EL (cell line): ENCODE results near the gene RCHY1.
"Not testable (repeated sequence)": the region's sequence is repeated elsewhere in the genome, so short reads cannot be mapped to it uniquely, and the experiment has no call there.

Experiments used
- DNase-seq: peaks from one replicate; pipeline ENCODE4 v3.0.0-alpha.2; 2016

Gene RCHY1

DNA sequence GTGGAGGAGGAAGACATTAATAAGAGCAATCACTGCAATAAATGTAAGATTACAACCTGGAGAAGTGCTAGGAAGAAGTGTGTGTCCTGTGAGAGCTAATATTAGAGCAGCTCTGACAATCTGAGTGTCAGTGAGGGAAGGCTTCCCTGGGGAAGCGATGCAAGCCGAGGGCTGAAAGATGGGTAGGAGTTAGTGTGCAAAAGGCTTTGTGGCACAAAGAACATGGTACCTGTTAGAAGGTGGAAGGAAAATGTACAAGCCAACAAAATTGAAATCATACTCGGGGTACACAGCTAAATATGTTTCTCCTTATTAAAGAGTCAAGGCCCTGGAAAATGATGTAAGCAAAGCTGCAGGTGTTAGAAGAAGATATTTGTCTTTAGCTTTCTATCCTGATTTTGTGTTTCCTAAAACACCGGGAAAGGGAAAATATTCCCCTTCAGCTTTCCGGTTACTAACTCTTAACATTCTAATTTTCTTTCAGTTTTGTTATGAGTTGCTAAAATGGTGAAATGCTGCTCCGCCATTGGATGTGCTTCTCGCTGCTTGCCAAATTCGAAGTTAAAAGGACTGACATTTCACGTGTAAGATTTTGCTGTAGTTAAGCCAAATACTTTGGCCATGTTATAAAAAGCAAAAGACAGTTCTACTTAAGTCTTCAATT, 878 bp upstream of the RCHY1 start:
- DNase-seq, result no peak

DNA sequence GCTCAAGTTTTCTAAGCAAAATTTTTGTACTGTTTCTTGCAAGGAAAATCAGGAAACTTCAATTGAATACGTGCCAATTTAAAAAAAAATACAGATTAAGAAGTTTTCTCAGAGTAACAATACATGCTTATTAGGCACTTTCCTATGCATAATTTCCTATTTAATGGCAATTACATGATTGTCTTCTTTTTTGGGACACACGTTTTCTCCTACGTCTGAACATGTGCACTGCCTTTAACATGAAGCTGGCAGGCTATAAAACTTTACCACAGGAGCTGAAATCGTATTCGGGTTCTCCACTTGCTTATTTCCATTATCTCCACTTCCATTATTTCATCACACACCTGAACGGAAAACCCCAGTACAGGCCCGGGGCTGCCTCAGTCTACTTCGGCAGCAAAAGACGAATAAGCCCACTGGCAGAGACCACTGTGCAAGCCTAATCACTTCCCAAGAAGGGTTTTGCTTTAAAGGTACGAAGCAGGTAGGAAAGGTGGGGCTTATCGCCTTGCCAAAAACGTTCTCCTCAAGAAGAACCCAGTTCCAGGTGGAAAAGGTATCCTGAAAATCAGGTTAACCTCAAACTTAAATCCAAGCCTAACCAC, 575 bp downstream of the RCHY1 start:
- DNase-seq, result peak; percentile 7

DNA sequence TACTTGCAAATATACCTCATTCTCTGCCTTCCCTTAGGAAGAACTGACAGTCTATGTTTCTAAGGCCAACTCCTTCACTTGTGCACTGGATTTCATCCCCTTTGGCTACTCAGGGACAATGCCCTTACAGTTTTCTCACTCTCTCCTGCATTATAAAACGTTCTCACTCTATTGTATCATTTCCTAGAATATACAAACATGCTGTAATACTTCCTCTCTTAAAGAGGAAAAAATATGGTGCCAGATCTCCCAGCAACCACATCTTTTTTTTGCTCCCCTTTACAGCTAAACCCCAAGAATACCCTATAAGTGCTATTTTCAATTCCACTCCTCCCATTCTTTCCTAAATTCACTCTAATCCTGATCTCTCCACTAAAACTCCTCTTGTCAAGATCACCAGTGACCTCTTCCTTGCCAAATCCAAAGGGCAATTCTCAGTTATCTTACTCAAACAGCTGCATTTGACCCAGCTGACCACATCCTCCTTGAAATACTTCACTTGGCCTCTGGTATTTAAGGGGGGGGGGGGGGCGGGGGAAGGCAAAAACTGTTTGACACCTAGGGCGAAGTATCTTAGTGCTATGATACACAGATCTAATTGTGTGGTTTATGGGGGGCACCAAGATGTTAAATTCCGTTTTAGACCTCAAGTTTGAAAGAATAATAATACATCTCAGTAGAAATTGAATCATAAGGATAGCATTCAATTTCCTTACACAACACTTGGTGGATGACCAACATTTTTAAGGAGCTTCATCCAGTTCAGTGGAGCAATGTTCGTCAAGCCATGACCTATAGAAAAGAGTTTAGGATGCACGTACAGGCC, 1.6 kb downstream of the RCHY1 start:
- DNase-seq, result peak; percentile 59

DNA sequence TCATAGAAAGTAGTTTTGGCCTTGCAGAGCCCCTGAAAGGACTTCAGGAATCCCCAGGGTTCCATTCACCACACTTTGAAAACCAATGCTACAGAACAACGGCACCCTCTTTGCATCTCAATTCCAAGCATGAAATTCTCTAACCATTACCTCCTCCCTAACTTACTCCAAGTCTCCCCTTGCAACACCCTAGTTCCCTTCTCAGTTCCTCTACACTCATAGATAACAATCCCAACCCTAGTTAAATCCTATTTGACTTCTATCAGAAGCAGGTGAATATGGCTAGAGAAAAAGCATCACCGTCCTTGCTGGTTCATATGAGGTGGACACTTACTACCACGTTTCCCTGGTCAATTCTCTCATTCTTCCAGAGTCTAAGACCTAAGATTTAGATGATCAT, 2.4 kb downstream of the RCHY1 start:
- DNase-seq, result no peak

DNA sequence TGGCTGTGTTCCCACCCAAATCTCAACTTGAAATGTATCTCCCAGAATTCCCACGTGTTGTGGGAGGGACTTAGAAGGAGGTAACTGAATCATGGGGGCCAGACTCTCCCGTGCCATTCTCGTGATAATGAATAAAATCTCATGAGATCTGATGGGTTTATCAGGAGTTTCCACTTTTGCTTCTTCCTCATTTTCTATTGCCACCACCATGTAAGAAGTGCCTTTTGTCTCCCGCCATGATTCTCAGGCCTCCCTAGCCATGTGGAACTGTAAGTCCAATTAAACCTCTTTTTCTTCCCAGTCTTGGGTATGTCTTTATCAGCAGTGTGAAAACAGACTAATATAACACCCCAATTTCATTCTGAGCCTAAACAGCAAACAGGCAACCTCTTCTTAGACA, 4.6 kb downstream of the RCHY1 start:
- DNase-seq, result not testable (repeated sequence)

DNA sequence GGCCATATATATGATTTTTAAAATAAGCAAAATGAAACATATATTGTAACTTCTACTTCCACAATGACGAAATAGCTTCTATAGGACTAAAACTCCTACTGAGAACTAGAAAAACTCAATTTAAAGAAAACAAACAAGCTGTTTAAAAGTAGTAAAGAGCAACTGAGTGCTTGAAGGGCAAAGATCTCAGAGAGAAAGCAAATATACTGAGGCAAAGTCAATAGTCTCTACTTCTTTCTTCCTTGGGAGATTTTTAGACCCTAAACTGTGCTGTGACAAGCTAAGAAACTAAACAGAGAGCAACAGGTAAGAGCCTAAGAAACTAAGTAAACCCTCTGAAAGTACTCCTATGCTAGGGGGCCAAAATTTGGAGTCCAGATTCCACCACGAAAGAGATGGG, 8.6 kb downstream of the RCHY1 start:
- no peak for DNase-seq

DNA sequence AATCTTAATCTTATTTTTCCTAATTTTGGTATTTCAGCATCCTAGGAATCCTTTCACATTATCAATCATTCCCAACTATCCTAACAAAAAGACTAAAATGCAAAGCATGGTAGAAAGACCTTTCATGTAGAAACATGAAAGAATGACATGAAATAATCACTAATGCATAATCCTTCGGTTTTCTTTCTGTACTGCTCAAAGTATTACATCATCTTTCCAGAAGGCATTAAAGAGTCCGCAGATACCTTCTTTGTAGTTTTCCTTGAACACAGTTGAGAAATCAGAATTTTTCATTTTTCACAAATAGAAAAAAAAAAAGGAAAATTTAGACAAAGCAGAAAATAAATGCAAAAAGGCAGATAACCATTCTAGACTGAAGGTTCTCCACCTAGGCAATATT, 11.5 kb downstream of the RCHY1 start:
- DNase-seq, result no peak

DNA sequence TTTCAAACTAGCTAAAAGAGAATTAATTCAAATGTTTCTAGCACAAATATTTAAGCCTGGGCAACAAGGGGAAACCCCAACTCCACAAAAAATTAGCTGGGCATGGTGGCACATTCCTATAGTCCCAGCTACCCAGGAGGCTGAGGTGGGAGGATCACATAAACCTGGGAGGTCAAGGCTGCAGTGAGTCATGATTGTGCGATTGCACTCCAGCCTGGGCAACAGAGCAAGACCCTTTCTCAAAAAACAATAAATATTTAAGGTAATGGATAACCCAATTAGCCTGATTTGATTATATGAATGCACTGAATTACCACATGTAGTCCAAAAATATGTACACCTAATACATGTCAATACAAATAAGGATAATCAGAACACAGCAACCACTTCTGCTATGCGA, 14.3 kb downstream of the RCHY1 start:
- no peak for DNase-seq

DNA sequence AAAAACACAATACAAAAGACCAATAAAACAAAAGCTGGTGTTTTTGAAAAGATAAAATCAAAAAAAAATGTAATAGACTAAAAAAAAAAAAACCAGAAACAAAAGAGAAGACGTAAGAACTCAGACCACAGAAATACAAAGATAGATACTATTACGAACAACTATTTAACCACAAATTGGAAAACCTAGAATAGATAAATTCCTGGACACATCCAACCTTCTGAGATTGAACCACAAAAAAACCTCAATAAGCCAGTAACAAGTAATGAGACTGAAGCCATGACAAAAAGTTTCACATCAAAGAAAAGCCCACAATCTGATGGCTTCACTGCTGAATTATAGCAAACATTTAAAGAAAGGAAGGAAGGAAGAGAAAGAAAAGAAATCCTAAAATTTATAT, 16.2 kb downstream of the RCHY1 start:
- no peak for DNase-seq

DNA sequence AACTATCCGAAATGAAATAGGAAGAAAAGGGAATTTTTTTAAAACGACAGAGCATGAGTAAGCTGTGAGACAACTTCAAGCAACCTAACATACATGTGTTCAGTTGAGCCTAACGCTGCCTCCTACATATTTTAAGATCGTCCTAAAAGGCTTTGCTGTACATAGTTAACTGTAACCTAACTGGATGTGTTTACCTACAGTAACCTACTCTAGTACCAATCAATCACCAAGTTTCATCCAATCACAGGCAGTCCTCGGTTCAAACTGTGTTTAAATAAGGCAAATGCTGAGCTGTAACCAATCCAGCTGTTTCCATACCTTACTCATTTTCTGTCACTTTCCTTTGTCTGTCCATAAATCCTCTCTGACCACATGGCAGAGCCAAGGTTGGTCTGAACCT, 17.1 kb downstream of the RCHY1 start:
- DNase-seq, result peak; percentile 11

DNA sequence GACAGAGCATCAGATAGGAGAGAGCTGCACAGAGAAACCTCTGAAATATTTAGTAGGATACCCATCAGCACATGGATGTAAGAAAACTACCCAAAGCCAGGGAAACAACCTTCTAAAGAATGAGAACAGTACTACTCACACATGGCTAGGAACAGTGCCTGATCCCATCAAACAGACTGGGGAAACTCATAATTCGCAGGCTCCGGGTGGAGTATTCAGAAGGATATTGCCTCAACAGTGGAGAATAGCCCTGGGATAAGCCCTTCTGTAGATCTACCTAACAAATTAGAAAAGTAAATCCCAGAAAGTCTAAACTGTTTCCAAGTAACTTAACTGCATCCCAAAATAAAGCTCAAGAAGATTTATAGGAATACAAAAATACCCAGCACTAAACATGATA, 17.8 kb downstream of the RCHY1 start:
- no peak for DNase-seq

DNA sequence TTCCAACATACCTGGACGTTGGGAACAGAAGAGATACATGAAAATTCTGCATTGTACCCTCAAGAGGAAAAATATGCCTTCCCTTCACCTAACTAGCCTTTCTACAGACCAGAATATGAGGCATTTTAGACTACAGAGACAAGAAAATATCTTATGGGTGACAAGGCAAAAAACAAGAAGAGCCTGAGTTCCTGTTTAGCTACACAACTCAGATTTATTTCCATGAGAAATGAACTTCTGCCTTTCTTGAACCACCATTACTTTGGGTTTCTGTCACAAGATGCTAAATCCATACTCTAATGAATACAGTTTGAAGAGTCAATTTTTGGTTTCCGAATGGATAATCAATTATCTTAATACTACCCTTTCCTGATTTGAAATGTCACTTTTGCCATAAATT, 18.7 kb downstream of the RCHY1 start:
- no peak for DNase-seq

DNA sequence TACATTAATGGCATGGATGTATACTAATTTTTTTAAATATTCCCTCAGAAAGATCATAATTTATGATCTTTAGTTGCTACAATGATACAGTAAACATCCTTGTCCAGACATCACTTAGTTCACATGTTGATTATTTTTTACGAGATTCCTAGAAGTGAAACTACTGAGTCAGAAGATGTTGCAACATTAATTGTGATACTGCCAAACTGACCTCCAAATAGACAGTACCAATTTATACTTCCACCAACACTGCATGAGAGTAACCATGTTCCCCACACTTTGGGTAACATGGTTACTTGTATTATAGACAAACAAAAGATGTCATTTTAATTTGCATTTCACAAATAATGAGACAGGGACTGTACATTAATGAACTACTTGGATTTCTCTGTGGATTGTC, 19.6 kb downstream of the RCHY1 start:
- peak; percentile 64 for DNase-seq

DNA sequence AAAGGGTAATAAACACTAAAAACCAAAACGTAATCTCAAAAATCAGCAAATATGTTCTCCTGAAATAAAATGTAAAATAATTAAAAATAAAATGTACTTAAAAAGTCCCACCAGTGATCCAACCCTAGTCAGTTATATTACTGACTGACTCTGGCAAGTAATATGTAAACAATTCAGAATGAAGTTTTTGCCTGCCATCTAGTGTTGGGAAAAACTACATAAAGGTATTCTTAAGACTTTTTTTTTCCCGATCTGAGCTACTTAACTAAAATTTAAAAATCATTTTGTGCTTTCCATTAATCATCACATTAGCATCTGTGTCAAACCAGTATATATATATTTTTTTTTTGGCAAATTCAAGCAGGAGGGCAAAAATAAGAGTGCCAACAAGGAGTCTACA, 24.0 kb downstream of the RCHY1 start:
- peak; percentile 13 for DNase-seq

DNA sequence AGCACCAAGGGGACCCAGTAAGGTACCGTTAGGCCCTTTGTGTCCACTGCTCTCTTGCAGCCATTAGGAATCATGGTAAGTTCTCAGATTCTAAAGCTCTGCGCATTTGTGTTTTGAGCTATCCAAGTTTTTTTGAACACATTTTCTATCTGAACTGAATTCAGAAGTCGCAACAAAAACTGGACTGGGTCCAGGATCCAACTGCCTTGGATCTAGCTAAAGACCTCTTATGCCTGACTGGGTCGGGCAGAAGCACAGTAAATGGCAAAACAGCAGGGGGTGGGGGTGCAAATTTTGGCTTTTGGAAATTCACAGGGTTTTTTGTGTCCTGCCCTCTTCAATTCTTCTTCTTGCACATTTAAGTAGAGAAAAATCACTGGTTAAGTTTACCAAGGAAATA, 30.0 kb downstream of the RCHY1 start:
- no peak for DNase-seq

DNA sequence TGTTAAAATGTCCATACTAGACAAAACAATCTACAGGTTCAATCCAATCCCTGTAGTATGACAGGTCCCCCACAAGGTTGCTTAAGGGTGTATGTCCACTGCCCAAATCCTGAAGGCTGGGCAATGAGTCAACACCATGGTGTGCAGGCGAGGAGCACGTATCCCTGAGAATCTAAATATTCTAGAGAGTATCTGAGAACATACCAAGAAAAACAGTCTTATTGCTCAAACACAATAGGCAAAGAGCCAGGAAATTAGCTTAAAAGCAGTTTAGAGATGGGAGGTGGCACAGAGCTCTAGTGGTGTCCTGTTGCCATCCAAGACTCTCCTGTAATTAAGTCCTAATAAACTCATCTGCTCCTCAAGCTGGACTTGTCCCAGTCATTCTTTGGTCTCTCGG, 37.0 kb downstream of the RCHY1 start:
- DNase-seq, result no peak

DNA sequence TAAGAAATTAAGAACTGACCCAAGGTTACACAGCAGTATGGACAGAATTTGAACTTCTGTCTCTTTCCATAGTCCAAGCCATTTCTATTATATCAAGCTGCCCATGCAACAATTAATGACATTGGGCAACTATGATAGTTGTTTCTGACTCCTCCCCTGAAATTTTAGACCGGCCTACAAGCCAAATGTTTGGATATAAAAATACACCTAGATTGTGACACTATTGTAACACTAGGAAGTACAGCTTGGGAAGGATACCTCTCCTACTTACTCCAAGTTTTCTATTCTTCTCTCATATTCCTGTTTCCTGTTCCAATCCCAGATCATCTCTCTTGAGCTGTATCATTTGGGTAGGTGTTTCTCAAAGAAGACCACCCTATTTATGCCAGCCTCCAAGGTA, 43.5 kb downstream of the RCHY1 start:
- DNase-seq, result no peak

DNA sequence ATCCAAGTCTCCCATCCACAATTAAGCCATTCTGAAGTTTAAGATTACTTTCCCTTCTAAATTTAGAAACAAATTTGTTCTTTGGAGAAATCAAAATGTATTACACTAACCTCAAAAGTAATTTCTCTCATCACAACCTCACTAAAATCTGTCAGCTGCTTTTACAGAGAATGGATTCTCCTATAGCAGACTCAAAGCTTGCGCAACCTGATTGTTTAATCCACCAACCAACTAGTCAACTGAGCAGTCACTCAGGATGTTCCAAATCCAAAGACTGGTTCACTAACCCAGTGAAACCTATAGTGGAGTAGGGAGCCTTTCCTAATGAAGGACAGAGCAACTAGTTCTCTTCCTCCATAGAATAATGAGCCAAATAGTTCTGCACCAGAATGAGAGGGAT, 44.3 kb downstream of the RCHY1 start:
- DNase-seq, result no peak

DNA sequence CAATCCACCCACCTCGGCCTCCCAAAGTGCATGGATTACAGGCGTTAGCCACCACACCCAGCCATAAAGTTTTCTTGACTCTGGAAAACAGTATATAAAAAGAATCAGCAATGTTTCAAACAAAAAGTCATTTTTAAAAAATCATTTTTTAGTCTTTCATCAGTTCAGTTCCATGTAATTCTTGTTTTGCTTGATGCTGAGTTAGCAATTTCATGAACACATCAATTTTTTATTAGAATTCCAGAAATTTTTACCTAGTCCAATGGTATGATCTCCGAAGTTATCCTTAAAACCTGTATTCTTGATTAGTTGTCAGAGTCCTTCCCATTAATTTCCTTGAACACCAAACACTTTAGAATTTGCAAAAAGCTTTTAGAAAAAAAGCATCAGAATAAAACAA, 56.8 kb downstream of the RCHY1 start:
- DNase-seq, result no peak

DNA sequence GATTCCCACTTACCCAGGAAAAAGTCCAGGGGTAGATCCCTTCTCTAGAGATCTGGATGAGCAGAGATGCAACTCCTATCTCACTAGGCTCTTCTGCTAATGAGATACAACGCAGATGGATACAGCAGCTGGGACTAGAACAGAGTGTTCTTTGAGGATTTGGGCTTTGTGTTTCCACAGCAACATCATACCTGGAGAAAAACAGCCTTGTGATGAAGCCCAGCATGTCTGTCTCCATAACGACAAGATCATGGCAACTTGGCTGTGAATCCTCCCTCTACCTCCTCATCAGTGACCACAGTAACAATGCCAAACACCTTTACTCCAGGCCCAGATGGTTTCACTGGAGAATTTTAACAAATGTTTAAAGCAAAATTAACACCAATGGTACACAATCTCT, 80.1 kb downstream of the RCHY1 start:
- no peak for DNase-seq

DNA sequence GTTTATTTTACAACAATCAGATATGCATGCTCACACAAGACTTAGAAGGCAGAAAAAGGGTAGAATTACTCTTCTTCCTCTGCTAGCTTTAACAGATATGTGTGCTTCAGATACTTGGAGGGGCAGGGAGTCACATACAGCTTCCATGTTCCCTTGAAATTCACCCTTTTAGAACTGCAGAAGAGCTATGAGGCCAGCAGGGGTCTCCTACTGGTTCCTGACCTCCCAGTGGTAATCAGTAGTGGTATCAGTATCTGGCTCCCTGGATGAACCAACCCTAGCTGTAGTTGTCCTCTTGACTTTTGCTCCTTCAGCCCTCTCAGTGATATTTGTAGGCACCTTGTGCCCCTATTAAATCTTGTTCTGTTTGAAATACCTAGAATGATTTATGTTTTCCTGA, 81.5 kb downstream of the RCHY1 start:
- peak; percentile 29 for DNase-seq

DNA sequence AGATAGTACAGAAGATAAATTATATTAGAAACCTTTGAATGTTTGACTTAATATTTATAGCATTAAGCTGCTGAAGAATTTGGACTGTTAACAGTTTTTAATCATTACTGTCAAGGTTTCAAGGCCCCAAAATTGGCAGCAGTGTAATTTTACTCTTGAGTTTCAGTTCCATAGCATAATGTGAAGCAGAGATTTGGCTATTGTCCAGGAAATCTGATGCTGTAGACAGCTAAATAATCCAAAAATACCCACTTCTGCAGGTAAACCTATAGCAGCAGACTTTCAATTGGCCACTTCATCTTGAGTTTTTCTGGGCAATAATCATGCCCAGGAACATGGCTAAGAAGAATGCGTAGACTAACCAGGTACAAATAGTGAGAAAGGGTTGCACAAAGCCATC, 85.0 kb downstream of the RCHY1 start:
- no peak for DNase-seq
